ENCODE data around the gene HEG1.

HEG1 gene

GRCh38 chr3:125051715-125052581 is 3.8 kb downstream of the HEG1 start:
- peak overlapping the region; percentile 86 for H3K4me3 ChIP-seq (ENCODE audit: low read depth, low read length)
- POLR2A ChIA-PET, result interaction anchor here (0.9 to 2.6 kb wide), 7 partner anchors 11 to 89 kb away, joined by 3 to 16 read pairs (median 5); no protein-coding TSS in a partner anchor
- TF ChIP-seq CTCF (IDR thresholded peaks at IDR 0.05; ENCODE audit: insufficient read depth, low read length, missing control alignments), result no peak
- CTCF ChIA-PET, result interaction anchor here (0.6 to 1.3 kb wide), 4 partner anchors 11 to 385 kb away, joined by 3 to 4 read pairs (median 3); no protein-coding TSS in a partner anchor
- peak; percentile 70 for DNase-seq (ENCODE audit: low read depth, low spot score)

GRCh38 chr3:125051205-125051604 is 4.6 kb downstream of the HEG1 start:
- no peak for DNase-seq (ENCODE audit: low read depth, low spot score)
- ChIA-PET CTCF (no interaction called here), POLR2A (interaction anchor here (1.4 to 2.6 kb wide), 3 partner anchors 12 to 90 kb away, joined by 5 to 16 read pairs (median 6); no protein-coding TSS in a partner anchor)
- TF ChIP-seq CTCF (IDR thresholded peaks at IDR 0.05; ENCODE audit: insufficient read depth, low read length, missing control alignments), result no peak
- peak overlapping the region; percentile 86 for H3K4me3 ChIP-seq (ENCODE audit: low read depth, low read length)

GRCh38 chr3:125050488-125051090 is 5.2 kb downstream of the HEG1 start:
- TF ChIP-seq CTCF (IDR thresholded peaks at IDR 0.05; ENCODE audit: insufficient read depth, low read length, missing control alignments), result no peak
- CTCF ChIA-PET, result no interaction called here
- DNase-seq (ENCODE audit: low read depth, low spot score), result no peak
- H3K4me3 ChIP-seq (ENCODE audit: low read depth, low read length), result no peak overlapping the region
- POLR2A ChIA-PET, result interaction anchor here (0.6 to 2.6 kb wide), 2 partner anchors 13 to 32 kb away, joined by 3 to 16 read pairs; no protein-coding TSS in a partner anchor

- no peak for DNase-seq (ENCODE audit: low read depth, low spot score)
- H3K4me3 ChIP-seq (ENCODE audit: low read depth, low read length), result no peak overlapping the region
- no peak for TF ChIP-seq CTCF (IDR thresholded peaks at IDR 0.05; ENCODE audit: insufficient read depth, low read length, missing control alignments)
- ChIA-PET POLR2A (interaction anchor here (0.6 kb wide), 1 partner anchor 9 kb away, joined by 3 read pairs; no protein-coding TSS in a partner anchor), CTCF (interaction anchor here (1.1 to 2.3 kb wide), 4 partner anchors 9 to 120 kb away, joined by 4 to 8 read pairs (median 6); no protein-coding TSS in a partner anchor)
These were observed 7.5 kb downstream of the HEG1 start for GRCh38 chr3:125048282-125048681.

GRCh38 chr3:125045965-125046364 is 9.8 kb downstream of the HEG1 start:
- DNase-seq (ENCODE audit: low read depth, low spot score), result no peak
- peak; percentile 58 for TF ChIP-seq CTCF (IDR thresholded peaks at IDR 0.05; ENCODE audit: insufficient read depth, low read length, missing control alignments)
- POLR2A ChIA-PET, result interaction anchor here (1.6 kb wide), 1 partner anchor 8 kb away, joined by 4 read pairs; no protein-coding TSS in a partner anchor
- CTCF ChIA-PET, result interaction anchor here (0.7 to 1.4 kb wide), 3 partner anchors 8 to 391 kb away, joined by 3 to 8 read pairs (median 3); no protein-coding TSS in a partner anchor
- no peak overlapping the region for H3K4me3 ChIP-seq (ENCODE audit: low read depth, low read length)

All from AG04449 (cell line).